Epithelial cell of esophagus (primary cell): ENCODE data around the gene FAM98B.

Experiments used
- DNase-seq: peaks from one replicate; pipeline ENCODE4 v3.0.0; 2010; ENCODE audit warnings: low read depth
- H3K4me3 ChIP-seq: 2 replicates; pipeline ENCODE4 v1.5.1; 2011; ENCODE audit warnings: mild to moderate bottlenecking, low read length, control low read depth
- TF ChIP-seq, protein P1 (sequence below): IDR thresholded peaks from 2 replicates; pipeline ENCODE4 v1.5.1; 2011; ENCODE audit warnings: low read depth, mild to moderate bottlenecking, low read length, control low read depth, inconsistent platforms; ENCODE audit not compliant: insufficient read depth; ENCODE audit errors: missing control alignments

FAM98B gene

DNA sequence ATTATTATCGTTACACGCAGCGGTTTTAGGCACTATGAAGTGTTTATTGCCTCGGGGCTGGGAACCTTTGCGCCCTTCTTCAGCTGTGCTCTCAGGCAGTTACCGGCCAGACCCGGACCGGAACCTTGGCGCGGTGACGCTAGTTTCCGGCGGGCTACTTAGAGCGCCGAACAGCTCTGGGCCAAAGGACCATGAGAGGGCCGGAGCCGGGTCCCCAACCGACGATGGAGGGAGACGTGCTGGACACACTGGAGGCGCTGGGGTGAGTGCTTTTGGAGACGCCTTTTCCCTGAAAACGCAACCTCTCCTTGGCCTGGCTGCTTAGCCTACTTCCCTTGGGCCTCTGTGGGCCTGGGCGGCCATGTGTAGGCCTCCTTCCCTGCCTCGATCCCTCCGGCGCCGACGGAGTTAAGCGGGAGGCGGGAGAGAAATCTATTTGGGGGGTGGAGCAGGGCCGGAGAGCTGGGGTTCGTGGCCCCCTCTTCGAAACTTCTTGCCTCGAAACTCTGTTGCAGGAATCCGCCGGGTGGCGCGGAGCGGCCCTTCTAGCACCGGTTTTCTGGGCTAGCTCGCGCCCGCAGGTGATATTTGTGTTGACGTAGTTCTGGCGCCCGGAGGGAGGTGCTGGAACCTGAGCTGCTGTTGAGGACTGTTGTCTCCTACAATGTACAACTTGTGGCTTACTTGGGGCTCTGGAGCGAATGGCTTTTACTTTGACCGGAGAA is at the start of gene FAM98B:
TSS of gene FAM98B (plus strand) at position 157 of the 725 bp plus-strand sequence. CDS start at position 192, 35 bp downstream.
- peak; percentile 90 for DNase-seq
- H3K4me3 ChIP-seq, result peak within 1 kb of the TSS; percentile 94
- TF ChIP-seq, protein P1, sequence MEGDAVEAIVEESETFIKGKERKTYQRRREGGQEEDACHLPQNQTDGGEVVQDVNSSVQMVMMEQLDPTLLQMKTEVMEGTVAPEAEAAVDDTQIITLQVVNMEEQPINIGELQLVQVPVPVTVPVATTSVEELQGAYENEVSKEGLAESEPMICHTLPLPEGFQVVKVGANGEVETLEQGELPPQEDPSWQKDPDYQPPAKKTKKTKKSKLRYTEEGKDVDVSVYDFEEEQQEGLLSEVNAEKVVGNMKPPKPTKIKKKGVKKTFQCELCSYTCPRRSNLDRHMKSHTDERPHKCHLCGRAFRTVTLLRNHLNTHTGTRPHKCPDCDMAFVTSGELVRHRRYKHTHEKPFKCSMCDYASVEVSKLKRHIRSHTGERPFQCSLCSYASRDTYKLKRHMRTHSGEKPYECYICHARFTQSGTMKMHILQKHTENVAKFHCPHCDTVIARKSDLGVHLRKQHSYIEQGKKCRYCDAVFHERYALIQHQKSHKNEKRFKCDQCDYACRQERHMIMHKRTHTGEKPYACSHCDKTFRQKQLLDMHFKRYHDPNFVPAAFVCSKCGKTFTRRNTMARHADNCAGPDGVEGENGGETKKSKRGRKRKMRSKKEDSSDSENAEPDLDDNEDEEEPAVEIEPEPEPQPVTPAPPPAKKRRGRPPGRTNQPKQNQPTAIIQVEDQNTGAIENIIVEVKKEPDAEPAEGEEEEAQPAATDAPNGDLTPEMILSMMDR, result peak; percentile 2

DNA sequence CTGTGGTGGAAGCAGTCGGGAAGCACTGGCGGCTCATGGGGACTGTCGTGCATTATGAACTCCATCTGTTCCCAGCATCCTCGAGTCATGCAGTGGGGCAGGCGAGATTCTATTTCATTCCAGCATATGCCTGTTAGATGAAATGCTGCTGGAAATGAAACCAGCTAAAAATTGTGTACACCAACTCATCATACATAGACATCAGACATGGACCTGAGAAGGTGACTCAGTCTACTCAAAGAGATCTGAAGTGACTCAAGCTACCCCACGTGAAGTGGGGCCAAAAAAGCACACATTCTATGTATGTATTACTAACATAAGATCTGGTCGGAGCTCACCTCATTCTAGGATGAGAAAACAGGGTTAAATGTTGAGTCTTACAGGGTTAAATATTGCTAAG is 47.5 kb upstream of the FAM98B start:
- DNase-seq, result no peak
- TF ChIP-seq, protein P1, result no peak
- H3K4me3 ChIP-seq, result no peak overlapping the region

DNA sequence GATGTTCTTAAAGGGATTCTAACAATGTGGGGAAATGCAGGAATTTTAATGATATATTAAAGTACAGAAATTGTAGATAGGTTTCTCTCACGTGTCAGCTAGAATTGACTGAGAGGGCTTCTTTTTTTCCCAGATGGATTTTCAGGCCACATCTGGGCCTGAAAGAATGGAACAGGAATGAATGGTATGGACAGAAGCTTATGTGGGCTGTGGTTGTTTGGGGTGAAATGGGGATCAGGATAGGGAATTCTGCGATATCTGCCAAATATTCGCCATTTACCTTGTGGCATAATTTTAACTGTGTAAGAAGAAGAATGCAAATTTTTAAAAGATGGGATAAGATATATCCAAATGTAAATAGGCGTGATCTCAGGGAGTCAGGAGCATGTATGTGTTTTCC is 45.4 kb upstream of the FAM98B start:
- no peak overlapping the region for H3K4me3 ChIP-seq

DNA sequence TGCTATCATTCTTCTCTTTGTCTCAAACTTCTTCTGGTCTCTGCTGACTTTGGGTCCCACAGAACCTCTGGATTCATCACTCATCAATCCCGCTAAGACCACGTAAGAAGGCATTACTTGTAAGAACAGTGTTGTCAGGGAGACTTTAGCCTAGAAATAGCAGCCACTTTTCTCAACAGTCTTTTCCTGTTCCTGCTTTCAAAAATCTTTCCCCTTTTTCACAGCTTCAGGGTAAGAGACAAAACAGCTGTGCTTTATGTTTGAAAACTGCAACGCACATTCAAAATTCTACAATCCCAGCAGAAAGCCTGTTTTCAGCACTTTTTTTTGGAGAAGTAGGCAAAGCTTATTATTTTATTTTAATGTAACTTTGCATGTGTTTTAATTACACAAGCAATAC is 42.0 kb upstream of the FAM98B start:
- TF ChIP-seq, protein P1, result no peak
- no peak overlapping the region for H3K4me3 ChIP-seq
- DNase-seq, result no peak

More for the DNA sequence above, 45.4 kb upstream of the FAM98B start:
- TF ChIP-seq, protein P1, result no peak
- DNase-seq, result no peak

DNA sequence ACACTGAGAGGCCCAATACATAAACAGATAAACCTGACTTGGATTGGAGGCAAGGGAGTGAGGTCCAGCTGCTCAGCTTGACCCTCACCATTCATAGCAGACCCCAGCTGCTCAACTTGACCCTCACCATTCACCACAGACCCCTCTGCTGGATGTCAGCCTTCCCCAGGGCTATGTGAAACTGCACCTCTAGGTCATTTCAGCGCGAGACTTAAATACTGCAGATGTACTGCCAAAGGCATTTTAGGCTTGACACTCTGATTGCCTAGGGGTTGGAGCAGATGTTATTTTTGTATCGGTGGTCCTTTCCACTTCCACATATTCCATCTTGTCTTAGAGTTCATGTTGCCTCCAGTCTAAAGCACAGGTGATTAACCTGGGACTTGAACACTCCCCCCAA is 41.5 kb upstream of the FAM98B start:
- H3K4me3 ChIP-seq, result no peak overlapping the region
- TF ChIP-seq, protein P1, result no peak
- no peak for DNase-seq

DNA sequence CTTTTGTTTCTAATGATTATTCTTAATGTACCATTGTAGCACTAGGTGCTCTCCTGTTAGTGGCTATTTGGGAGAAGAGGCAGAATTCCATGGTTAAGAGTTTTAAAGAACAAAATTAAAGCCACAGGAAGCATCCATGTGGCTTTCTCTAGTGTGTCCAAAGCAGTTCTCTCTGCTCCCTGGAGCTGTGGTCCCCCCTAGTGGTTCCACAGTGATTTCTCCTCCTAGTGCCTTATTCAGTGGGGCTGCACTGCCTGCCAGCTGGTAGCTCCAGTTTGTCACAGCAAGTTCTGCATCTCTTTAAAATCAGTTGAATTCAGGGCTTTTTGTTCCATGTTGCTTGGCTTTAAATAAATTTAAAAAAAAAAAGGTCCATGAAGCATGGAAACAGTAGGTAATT is 39.6 kb upstream of the FAM98B start:
- TF ChIP-seq, protein P1, result peak; percentile 60
- no peak overlapping the region for H3K4me3 ChIP-seq
- peak; percentile 60 for DNase-seq
